ELR (cell line): ENCODE data around the gene ANKRD34C.

ENCODE experiments used
- DNase-seq: peaks from one replicate; pipeline ENCODE4 v3.0.0-alpha.2; 2015; ENCODE audit warnings: low read depth

ANKRD34C gene

DNA sequence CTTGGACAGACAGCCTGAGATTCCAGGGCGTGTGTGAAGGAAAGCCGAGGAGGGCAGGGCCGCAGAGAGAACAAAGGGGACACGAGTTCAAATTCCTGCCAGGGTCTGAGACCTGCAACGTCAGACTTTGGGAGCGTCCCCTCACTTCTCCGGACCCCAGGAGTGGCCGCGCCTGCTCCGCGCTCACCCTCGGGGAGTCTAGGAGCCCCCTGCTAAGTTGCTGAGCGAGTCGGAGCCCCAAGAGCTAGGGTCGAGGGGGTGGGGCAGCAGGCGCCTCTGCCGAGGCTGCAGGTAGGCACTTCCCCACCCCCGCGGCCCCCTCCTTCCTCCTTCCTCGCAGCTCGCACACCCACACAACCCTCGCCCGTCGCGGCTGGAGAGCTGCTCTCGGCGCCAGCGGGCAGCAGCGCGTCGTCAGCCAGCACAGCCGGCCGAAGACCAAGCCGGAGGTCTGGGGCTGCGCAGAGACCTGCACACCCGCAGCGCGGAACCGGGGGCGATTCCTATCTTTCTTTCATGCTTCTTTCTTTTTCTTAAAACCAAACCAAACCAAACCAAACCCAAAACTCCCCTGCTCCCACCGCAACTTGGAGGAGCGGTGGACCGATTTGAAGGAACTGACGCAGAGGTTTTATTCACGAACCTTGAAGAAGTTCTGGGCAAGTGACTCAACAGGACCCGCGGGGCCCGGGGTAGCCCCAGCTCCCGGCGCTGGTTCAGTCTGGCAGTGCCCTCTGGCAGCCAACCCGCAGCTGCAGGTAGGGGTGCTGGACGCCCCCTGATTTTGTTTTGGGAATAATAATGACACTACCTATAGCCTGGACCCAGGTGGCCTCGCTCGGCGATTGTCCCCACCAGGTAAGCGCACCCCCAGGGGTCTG, at the start of gene ANKRD34C:
ANKRD34C (plus strand) TSS at position 352 of the 881 bp plus-strand sequence. CDS start 10,563 bp downstream, outside the sequence.
- no peak for DNase-seq

DNA sequence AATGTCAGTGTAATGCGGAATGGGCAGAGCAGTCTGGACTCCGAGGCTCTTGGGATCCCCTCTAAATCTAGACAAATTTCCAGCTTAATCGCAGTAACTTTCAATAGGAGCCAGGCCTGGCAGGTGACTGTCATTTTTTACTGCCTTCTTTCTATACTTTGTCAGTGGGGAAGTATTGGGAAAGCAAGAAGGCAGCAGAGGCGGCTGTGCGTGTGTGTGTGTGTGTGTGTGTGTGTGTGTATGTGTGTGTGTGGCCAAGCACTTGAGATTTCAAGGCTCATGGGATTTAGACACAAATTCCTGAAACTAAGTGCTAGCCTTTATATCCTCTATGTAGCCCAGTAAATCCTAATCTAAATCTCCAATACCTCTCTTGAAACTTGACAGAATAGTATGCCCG, 49.3 kb upstream of the ANKRD34C start:
- no peak for DNase-seq

DNA sequence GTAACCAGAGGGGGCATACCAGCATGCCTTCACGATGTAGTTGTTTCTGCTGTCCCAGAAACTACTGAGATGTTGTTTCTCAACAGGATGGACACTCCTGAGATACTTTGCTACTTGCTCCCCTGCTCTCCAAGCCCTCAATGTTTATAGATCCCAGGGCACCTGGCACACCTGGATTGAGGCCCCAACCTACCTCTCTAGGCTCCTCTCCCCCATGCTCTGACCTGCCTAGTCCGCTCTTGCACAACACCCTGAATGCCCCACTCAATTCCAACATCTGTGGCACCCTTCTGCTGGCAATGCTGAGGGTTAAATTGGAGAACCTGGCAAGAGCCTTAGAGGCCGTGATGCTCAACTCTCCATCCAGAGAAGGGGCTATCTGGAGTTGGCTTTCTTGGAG, 42.5 kb upstream of the ANKRD34C start:
- DNase-seq = no peak

DNA sequence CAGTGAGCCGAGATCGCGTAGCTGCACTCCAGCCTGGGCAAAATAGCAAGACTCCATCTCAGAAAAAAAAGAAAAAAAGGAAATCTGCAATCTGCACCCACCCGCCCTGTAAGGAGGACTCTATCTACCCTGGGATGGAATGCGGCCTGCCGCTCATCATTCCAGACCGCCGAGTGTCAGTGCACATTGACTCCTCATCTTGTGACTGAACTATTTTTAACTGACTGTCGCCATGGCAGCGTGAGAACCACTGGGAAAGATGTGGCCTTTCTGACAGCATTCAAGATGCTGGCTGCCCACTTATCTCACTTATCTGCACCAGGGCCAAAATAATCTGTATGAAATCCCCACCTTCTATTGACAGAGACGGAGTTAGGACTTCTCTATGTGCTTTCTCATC, 38.8 kb upstream of the ANKRD34C start:
- DNase-seq = no peak

DNA sequence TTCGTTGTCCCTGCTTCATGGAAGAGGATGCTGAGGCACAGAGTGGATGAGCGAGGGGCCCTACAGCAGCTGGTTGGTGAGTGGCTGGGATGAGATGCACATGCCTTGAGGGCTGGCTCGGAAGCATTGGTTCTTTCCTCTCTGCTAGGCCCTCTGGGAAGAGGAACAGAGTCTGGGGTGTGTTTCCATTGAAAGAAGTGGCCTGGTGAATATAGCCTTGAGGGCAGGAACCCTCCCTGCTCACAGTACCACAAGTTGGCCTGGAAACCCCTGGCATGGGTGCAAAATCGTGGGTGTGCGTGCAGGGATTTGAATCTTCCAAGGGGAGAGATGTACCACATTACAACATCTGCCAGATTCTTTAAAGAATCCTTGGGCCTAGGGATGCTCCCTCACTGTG, 37.6 kb upstream of the ANKRD34C start:
- no peak for DNase-seq

DNA sequence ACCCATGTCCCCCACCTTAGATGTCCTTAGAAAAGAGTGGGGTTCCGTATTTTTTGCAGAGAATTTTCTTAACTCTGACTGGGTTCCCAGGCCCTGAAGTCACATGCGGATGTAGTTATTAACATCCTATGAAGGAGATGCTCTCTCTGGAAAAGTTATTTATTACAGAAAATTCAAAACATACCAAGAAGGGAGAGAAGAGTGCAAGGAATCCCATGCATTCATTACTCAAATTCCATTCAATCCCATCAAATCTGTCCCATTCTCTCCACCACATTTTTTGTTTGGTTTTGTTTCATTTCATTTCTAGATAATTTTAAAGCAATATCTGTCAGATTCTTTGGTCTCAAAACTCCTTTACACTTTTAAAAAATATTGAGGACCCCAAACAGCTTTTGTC, 34.3 kb upstream of the ANKRD34C start:
- no peak for DNase-seq

DNA sequence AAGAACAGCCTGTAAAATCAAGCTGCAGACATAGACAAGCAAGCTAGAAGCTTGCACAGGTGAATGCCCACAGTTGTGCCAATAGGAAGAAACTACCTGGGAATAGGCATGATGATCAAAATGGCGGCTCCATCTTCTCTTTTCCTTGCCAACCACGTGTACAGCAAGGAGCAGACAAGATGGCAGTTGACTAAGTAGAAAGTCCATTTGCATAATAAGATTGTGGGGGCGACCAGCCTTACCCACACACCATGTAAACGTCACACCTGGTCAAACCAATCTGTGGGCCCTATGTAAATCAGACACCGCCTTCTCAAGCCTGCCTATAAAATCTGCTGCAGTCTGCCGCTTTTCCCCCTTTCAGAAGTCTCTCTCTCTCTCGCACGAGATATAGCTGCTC, 25.1 kb upstream of the ANKRD34C start:
- DNase-seq = no peak

DNA sequence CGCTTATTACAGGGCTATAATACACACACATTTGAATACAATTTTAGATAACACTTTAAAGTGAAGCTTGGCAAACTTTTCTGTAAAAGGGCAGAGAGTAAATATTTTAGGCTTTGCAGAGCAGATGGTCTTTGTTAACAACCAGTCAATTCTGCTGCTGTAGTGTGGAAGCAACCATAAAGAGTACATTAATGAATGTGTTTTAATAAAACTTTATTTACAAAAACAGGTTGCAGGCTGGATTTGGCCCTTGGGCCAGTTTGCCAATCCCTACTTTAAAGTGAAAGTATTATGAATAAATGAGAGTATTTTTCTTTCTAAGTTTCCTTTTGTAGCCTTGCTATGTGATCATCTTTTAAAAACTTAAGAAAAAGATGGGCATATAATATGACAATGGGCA, 20.7 kb upstream of the ANKRD34C start:
- DNase-seq = no peak

DNA sequence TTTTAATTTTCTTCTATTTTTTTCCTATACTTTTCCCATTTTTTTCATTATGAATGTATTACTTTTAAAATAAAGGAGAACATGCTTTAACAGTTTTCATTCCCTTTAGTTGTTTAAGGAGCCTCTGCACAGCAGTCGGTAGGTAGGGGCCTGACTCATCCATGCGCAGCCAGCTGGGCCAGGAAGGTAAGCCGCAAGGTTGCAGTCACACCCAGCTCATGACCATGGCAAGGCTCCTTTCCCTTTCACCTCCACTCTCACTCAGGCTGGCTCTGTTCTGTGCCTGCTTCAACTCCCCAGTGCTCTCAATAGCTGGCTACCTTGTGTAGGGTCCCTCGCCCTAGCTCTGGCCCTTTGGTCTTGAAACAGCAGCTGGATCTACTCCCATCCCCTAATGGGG, 17.4 kb upstream of the ANKRD34C start:
- no peak for DNase-seq

DNA sequence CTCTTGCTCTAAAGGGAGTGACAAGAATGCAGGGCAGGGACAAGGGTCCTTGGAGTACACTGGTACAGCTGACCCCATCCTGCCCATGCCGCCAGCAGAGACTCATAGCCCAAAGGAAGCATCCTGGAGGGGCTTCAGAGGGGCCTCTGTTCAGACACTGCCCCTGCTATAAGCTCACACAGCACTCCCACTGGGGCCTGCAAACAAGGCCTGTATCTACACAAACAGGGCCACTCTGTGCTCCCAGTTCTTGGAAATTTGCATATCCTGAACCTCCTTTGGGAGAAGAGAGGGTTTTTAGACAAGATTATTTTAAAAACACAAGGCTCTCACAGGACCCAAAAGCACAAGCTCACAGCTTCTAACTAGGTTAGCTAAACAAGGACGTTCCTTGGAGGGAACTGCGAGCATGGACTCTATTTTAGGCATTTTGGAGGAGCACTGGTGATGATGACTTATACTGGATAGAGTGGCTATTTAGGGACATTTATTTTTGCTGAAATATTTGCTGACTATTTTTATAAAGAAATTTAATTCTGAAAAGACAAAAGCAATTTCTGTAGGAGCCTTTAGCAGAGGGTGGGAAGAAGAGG, 16.4 kb upstream of the ANKRD34C start:
- no peak for DNase-seq

DNA sequence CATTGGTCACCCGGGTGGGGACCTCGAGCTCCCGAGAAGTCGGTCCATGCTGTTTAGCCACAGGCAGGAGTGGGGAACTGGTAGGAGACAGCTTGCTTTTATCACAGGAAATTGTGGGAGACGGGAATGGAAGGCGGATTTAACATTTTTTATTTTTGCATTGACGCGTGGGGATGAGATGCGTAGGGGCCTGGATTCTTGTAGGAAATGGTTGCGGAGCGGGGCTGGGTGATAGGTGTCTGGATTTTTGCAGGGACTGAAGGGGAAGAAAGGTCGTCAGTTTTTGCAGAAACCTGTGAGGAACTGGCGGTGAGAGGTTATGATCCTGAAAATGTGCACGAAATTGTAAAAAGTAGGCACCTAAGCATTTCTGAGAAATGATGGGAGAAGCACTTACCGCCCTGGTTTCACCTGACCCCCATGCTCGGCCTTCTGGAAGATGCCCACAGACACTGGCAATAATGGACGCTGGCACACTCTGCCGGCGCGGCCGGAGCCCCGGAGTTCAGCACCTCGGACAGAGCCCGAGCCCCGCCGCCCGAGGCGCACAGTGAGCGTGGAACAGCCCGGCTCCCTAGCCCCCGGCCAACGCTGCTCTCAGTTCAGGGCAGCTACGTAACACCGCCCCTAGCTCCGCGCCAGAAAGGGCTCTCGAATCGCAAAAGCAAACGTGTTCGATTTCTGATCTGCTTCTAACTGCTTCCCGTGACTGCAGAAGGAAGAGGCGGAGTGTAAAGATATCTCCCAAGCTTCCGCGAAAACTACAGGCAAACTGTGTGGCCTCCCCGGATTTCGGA, 928 bp downstream of the ANKRD34C start:
- peak; percentile 9 for DNase-seq

DNA sequence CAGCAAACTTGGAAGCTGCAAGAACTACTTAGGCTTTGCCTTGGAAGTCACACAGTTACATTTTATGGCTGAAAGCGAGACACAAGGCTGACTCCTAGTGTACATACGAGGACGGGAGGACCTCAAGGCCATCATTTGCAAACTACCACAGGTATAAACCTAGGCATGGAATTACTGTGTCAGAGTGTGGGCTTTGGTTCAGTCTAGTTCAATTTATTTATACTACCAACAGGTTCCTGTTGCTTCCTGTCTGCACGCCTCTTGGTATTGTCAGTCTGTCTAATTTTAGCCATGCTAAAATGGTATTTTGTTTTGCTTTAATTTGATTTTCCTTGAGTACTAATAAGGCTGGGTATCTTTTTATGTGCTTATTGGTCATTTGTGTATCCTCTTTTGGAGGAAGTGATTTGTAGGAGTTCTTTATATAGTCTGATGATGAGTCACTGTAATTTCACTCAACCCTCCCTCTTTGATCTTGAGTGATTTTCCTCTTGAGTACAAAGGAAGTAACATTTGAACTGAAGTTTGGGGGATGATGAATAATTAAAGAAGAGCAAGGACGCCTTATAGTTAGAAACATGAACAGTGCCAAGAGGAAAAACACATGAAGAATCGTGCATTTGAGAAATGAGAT, 8.2 kb downstream of the ANKRD34C start:
- no peak for DNase-seq

DNA sequence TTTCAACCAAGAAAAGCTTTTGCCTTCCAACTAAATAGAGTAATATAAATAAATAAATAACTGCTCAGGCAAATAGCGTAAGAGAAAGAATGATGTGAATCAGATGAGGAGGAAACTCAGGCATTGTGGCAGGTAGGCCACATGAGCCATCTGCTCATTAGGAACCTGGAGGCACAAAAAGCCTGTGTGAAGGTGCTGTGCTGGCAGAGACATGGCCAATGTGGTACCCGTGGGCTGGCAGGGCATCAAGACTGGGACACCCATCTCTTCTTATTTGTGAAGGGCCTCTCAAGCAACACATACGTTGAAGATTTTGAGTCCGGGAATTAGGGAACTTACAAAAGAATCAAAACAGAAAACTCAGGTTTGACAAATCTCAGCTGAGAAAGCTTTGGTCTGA, 9.5 kb downstream of the ANKRD34C start:
- DNase-seq = no peak

DNA sequence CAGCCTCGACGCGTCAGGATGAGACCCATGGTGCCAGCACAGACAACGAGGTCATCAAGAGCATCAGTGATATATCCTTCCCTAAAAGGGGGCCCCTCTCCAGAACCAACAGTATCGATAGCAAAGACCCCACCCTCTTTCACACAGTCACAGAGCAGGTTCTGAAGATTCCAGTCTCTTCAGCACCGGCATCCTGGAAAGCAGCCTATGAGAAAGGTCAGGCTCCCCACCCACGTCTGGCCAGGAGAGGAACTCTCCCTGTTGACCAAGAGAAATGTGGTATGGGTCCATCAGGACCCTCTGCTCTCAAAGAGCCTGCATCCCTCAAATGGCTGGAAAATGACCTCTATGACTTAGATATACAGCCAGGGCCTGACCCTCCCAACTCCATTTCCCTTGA, 11.6 kb downstream of the ANKRD34C start:
- no peak for DNase-seq

DNA sequence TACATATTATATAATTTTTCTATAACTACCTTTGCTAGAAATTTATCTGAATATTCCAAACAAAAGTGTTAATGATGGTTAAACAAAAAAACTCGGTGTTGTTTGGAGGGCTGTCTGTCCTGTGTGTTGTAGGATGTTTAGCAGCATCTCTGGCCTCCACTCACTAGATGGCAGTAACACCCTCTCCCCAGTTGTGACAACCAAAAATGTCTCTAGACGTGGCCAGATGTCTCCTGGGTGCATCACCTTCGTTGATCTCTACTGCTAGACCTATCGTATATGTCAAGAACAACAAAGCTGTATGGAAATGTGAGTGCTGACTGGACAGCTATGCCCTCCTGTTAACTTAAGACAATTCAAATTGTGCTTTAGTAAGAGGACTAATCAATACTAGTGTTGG, 14.1 kb downstream of the ANKRD34C start:
- peak; percentile 5 for DNase-seq

DNA sequence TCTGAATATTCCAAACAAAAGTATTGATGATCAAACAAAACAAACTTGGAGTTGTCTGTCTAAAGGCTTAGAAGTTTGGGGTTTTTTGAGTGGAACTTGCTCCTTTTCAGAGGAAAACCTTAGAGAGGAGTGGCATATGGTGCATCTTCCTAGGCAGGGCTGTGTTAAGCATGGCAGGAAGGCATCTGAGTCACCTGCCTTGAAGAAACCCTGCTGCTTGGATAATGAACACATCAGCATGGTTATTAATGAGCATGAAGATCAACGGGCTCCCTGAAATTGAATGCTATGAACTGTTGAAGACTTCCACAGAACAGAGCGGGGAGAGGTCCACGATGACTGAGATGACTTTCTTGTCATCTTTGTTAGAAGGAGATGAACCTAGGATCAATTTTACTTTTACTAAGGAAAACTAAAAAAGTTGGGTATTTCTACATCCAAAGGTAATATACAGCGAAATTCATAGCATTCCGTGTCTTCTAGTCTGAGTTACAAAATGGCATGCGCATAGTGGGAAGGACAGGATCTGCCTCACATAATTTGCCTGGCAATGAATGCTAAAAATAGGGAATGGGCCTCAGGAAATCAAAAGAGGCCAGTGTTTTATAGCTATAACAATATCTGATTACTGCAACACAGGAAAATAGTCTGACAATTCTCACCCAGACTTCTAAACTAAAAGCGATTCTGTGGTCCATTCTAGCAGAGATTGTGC, 16.8 kb downstream of the ANKRD34C start:
- no peak for DNase-seq

DNA sequence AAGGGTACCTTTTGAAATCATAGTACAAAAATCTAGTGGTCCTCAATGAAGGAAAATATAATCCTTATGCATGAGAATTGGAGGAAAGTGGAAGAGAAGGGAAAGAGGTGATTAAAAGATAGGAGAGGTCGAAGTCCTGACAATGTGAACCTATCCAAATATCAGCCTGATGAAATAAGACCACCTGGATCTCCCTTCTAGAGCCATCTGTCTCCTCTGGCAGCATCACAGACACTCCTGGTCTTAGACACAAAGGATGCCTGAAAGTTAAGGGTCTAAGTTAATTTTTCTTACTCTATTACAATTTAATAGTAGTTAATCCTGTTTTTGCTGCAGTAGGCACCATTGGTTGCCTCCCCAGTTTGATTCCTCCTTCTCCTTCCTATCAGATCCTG, 17.3 kb downstream of the ANKRD34C start:
- no peak for DNase-seq

DNA sequence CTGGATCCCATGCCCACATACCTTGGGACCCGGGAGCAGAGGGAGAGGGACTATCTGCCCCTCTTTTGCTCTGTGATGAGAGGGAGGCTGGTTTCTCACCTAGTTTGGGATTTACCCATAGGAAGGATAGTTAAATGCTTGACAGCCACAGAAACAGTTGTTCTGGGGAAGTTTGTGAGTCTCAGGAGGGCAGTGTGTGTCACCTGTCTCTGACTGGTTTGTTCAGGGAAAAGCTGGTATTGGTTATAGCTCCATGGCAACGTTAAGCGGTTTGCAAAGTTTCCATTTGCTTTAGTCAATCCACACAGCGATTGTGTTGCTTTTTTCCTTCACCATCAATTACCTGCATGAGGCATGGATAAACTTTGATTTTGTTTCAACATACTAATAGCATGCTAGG, 24.7 kb downstream of the ANKRD34C start:
- DNase-seq = no peak

DNA sequence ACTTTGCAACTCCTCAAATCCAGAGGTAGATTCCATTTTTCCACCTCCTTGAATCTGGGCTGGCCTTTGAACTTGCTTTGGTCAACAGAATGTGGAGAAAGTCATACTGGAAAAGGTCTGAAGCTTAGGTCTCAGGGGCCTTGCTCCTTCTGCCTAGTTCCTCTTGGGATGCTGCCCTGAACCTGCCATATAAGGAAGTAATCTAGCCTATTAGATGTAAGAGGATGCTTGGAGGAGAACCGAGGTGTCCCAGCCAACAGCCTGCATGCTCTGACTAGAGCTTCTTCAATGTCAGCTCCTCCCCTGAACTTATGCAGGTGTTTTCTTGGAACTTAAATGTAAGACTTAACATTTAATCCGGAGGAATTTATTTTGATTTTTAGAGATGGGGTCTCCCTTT, 26.4 kb downstream of the ANKRD34C start:
- no peak for DNase-seq

DNA sequence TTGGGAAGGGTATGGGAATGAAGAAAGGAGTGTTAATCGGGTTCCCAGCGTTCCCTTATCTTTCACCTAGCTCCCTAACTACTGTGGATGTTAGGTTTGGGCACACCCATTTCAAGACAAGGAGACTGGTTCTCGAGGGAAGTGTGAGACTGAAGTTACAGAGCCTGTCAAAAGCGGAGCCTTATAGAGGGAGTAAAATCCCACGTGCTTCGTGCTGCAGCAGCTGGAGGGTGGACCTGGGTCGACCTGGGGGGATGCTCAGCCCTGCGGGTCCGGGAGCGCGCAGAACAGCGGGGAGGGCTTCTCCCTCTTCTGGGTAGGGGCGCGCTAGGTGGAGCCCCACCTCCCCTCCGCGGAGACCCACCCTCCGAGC, 28.1 kb downstream of the ANKRD34C start:
- DNase-seq = peak; percentile 37

DNA sequence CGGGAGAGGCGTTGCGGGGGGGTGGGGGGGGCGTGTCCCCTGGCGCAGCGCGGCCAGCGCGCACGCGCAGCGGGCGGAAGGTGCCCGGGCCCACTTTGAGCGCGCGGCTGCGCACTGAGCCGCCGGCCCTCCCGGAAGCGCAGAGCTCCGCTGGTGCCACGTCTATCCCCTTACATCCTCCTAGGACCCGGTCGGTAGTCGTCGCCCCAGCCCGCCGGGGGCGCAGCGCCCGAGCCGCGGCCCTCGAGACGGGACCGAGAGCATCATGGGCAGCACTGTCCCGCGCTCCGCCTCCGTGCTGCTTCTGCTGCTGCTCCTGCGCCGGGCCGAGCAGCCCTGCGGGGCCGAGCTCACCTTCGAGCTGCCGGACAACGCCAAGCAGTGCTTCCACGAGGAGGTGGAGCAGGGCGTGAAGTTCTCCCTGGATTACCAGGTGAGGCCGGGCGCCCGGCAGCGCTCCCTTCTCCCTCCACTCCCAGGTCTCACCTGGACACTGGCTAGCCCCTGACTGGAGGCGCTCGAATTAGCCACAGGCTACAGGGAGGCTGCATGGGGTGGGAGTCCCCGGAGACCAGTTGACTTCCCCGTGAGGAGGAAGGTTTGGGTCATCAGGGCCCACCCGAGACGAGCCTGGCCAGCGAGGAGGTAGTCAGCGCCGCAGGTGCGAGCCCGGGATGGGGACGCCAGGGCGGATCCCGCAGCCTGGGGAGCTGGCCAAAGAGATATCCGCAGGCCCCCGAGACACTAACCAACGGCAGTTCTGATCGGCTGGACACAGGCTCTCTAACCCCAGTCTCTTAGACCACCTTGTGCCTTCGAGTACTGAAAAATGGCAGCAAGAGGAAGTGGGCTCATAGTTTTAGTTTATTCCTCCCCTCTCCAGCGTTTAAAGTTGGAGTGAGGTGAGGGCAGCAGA, 28.7 kb downstream of the ANKRD34C start, which contains the start of gene TMED3:
TMED3 (plus strand) TSS at position 128 of the 916 bp plus-strand sequence; CDS start at position 266, 138 bp downstream.
- peak; percentile 85 for DNase-seq
